Putamen (tissue), 1 donor: Measurements from ENCODE around the gene SNCAIP.

ENCODE experiments used
- DNase-seq: peaks from one replicate; pipeline ENCODE4 v3.0.0-alpha.2; 2016; ENCODE audit warnings: low spot score

The SNCAIP gene

DNA sequence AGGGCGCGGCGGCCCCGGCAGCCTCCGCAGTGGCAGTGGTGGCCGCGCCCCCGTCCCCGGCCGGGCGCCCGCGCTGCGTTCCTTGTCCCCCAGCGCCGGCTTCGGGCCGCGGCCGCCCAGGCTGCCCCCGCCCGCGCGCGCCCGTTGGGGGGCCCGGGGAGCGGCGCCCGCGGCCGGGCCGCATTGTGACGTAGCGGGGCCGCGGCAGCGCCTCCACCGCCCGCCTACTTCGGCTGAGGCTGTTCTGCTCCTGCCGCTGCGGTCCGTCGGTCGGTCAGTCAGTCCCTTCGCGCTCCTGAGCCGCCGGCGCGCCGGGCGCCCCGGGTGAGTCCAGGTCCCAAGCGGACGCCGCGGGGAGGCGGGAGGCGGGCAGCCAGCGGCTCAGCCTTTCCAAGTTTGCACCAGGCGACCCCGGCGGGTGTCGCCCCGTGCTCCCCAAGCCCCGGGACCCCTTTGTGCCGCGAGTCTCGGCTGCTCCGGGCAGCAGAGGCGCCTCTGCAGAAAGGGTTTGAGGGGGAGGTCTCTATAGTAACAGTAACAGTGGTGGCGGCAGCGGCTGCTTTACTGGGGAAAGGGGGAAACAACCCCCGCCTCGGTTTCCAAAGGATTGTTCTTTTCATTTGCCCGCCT, at the start of gene SNCAIP:
Gene SNCAIP (plus strand): TSS at position 277 of the 630 bp plus-strand sequence. CDS start 78,898 bp downstream, outside the sequence.
- peak; percentile 22 for DNase-seq

DNA sequence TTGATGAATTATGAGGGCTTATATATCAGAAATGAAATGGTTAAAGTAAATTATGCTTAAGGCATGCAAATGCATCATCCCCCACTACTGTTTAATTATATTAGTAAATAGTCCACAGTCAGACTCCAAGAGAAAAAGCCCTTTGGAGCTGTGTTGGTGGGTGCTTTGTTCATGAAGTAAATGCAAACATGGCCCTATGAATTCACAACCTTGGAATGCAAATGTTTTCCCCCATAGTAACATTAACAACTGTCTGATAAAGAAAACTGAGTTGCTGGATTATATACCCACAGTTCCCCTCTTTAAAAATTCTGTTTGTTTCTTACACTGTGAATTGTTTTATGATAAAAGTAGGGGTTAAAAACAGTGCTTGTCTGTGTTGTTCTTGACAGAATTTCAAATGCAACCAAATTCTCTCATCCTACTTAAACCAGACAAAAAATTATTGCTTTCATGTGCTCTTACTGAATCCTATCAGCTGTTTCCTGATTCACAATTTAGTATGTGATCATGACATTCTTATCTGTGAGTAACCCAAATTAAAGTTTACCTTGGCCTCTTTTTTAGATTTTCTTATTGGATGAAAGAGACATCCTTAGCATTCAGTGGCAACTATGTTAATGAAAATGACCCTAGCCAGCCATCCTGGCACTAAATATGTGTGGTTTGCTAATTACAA, 48.5 kb upstream of the SNCAIP start:
- no peak for DNase-seq

DNA sequence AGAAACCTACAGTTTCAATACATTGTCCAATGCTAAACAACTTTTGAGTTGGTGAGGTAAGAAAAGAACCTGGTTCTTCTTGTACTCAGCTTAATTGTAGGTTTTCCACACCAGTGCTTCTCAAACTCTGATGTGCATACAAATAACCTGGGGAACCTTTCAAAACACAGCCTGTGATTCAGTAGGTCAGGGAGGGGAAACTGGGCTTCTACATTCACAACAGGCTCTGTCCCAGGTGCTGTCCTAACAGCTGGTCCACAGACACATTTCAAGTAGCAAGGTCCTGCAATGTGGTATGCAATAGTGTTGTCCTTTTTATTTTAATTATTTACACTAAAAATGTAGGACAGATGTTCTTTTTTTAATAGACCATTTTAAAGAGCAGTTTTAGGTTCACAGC, 47.4 kb upstream of the SNCAIP start:
- peak; percentile 0 for DNase-seq

DNA sequence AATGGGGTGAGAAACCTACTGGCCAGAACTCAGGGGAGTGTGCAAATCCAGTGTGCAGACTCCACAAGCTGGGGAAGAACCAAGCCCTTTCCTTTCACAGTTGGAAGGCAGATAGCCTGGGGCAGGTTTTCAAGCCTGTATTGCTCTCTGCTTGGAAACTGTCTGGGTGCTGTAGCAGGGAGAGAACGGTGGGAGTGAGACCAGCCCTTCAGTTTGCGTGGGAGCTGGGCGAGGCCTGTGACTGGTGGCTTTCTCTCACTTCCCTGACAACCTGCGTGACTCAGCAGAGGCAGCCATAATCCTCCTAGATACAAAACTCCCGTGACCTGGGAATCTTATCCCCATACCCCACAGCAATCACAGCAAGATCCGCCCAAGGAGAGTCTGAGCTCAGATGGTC, 44.9 kb upstream of the SNCAIP start:
- DNase-seq, result no peak

DNA sequence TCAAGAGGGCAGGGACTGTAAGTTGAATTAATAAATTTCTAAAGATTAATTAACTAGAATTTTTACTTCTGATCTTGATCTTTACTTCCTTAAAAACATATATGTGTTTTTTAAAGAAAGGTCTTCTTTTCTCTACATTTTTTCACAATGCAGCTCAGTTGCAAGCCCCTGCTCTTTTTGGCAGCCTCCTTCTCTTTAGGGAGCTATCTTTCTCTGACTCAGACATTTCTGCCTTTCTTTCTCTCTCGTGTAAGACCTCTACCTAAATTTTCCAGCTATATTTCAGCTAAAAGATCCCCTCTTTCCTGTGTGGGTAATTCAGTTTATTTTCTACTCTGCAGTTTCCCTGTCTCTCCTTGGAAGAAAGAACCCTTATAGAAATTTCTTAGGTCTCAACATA, 38.3 kb upstream of the SNCAIP start:
- no peak for DNase-seq

DNA sequence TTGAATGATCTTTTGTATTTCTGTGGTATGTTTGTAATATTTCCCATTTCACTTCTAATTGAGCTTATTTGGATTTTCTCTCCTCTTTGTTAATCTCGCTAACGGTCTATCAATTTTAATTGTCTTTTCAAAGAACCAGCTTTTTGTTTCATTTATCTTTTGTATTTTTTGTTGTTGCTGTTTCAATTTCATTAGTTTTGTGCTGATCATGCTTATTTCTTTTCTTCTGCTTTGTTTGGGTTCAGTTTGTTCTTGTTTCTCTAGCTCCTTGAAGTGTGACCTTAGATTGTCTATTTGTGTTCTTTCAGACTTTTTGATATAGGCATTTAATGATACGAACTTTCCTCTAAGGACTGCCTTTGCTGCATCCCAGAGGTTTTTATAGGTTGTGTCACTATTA, 28.4 kb upstream of the SNCAIP start:
- DNase-seq, result no peak

DNA sequence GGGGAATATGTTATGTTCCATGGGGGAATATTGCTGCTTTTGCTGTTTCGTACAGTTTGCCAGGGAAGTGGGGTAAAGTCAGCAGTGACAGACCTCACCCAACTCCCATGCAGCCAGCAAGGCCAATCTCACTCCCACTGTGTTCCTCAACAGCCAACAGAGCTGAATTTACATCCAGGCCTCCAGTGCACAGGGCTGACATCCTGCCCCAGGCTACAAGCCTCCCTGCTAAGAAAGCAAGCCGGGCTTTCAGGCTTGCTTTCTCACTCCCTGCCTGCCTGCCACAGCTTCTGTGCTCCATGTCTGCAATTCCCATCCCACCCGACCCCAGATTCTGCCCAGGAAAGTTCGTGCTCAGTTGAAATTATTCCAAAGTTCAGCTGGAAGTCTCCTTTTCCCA, 25.5 kb upstream of the SNCAIP start:
- no peak for DNase-seq

DNA sequence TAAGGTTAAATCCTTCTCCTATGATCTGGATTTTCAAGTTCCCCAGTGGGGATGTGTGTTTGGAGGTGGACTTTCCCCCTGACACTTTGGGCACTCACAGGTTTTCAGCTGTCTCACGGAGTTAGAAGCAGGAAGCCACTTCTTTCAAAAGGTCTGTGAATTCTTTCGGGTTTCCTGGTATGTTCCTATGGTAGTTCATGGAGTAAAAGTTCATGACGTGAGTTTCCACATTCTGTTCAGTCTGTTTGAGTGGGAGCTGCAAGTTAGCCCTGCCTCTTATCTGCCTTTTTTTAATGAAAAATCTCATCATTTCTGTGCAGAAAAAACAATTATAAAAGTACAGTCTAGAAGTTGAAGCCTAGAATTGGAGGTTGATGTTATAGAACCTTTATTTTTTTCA, 24.9 kb upstream of the SNCAIP start:
- DNase-seq, result no peak

DNA sequence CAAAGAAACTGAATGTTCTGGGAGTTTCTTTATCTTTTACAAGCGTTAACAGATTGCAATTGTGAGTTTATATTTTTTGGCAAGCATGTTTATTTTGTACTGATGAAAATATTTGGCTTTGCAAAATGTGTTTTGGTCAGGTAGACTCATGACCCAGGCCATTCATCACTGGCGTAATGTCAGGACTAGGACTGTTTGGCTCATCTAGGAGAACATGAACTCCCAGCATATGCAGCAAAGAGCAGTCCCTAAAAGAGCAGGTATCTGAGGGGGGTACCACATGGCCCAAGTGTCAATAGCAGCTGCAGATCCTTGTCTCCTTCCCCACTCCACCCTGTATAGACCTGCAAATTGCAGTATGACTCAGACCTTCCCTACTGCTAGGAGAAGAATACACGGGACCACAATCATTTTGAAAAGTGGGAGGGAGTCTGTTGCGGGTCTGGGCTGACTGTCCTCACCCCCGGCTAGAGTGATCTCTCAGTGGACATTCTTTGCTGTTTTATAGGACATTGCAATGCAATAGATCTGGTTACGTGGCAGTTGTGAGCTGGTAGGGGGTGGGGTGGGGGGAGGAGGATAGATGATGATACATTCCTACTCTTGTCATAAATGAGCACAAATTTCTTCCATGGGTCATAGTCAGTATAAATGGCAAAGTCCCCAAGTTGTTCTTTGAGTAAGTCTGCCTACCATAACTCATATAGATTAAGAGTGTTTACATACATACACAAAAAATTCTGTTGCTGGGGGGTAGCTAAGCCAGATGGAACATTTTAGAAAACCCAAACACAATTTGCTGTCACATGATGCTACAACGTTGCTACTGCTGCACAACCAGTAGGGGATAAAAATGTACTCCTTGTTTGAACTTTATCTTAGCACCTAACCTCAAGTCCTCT, 20.8 kb upstream of the SNCAIP start:
- no peak for DNase-seq

DNA sequence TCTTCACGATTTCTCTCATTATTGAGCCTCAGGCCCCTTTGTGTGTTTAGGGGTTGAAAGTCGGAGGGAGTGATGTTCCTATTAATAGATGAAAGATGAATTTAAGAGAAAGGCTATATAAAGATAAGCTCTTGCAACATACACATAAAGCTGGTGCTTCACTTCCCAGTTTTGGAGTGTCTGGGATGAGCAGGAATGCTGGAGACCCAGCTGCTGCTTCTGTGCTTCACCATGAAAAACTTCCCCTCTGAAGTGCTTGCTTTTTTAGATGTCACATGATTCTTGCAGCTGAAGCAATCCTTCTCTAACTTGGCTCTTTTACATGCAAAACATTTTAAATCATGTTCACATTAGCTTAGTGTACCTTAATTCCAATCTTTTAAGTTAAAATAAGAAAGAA, 19.7 kb upstream of the SNCAIP start:
- no peak for DNase-seq

DNA sequence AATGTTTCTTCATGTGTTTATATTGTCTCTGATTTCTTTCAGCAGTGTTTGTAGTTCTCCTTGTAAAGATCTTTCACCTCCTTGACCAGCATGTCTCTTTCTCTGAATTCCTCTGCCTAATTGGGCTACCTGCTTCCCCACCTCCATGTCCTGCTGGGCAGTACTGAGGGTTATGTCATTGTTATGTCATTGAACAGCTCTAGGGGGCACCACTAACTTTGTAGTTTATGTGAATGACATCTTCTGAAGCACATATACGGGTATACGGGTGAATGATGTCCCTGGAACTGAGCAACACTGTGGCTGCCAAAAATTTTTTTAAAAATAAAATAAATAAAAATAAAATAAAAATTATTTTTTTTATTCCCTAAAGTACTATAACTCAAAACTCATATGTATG, 16.9 kb upstream of the SNCAIP start:
- DNase-seq, result no peak

DNA sequence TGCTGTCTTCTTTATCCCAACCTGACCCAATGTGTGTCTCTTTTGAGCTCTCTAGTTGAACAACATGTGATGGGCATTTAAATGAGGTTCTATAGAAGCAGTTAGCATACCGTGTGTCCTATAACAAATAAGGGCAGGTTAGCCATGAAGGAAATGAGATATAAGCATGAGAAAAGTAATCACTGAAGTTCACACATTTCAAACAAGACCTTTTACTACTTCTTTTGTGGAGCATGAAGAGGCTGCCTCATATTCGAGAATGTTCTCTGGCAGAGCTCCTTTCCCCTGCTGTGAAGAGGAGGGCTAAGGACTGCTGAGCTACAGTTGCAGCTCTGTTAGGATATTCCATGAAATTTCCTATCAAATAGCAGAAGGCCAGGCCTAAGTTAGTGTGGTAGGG, 15.2 kb upstream of the SNCAIP start:
- DNase-seq, result no peak

DNA sequence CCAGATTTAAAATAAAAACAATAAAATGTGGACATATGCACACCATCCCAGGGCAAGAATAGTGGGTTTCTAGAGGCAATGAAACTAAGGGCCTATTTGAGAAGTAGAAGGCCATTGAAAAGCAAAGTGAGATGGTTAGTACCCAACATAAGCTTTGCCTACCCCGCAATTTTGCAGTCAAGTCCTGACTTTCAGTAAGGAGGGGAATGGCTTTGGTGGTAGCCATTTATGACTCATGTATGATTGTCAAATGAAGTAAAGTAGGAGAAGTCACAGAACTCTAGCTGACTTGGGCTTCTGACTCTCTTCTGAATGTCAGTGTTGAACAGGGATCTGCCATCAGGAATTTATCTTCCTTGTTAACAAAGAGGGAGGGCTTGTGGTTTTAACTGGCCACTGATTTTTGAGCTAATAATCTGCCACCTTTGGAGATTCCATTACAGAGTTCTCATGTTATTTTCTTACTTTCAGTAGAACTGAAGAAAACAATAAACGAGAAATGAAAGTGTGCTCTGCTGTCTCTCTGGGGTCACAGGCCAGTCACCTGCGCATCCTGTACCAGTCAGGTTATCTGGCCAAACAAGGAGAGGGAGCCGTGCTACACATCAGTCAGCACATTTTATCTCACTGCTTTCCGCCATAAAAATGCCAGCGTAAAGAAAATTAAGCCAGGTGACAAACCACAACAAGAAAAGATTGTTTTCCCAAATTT, 14.3 kb upstream of the SNCAIP start:
- no peak for DNase-seq

DNA sequence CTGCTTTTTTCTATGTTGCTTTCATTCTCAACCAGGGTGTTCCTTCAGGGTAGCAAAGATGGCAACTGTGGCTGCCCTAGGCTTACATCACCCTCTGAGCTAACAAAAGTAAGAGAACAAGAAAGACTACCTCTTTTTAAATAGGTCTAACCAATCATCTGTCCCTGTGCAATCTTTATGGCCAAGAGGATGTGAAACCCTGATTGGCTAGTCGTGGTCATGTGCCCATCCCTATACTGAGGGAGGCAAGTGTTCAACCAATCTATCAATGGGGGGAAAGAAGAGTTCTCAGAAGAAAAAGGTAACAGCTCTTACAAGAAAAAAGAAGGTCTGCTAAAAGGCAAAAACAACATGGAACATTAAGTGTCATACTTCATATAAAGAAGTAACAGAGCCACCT, 11.7 kb upstream of the SNCAIP start:
- no peak for DNase-seq

DNA sequence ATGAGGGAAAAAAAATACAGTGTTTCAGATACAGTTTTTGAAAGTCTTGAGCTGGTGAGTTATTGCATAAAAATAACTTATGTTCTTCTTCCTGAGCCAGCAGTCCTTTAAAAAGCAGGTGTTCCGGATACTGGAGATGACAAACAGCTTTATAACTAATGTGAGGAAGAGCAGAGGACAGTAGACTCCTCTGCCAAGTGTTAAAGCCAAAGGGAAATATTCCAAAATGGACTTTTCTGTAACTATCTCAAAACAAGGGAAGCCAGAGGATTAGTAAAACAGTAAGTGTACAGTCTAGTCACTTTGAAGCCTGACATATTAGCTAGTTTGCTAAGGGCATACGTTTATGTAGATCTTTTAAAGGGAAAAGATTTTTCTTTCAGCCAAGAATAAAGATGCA, 11.0 kb upstream of the SNCAIP start:
- DNase-seq, result no peak

DNA sequence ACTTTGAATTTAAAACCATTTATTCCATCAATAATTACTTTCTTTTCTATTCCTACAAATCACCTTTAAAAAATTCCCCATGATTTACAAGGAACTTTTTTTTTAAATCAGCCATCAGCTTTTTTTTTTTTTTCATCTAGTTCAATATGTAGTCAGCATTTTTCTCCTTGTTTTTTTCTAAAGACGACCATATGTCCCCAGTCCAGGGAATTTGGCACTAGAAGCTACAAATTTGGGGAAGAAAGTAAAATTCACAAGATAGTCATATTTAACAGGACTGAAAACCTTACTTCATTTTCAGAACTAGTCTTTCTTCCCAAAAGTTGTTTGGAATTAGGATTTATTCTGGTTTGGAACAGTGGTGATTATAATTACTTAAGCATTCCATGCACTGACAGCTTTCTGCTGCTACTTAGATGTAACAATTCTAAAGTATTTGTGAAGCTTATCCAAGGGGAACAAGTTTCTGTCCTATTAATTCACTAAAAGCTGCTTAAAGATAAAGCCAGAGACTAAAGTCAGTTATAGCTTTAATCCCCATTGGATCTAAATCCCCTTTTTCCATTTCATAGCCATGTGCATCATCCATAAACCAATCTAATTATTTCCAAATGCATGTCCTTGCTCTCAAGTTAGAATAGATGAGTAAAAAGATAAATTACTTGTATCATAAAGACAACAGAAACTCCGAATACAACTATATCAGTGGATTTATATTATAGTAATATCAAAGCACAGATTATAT, 7.4 kb upstream of the SNCAIP start:
- no peak for DNase-seq

DNA sequence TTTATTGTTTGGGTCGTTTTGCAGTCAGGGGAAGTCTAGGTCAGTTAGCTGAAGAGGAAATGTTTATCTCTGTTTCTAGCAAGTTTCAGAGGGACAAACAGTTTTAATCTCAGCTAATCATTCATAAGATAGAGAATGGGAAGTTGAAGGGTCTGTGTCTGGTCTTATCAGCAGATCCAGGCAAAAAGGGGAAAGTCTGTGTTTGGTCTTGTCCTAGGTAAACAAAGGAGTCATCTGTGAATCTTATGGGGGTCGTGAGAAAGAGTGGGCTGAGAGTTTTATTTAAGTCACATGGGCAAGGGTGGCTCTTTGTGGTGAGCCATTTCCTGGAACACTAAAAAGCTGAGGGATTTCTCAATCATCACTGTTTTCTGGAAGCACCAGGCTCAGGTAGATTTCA, 5.6 kb upstream of the SNCAIP start:
- no peak for DNase-seq

DNA sequence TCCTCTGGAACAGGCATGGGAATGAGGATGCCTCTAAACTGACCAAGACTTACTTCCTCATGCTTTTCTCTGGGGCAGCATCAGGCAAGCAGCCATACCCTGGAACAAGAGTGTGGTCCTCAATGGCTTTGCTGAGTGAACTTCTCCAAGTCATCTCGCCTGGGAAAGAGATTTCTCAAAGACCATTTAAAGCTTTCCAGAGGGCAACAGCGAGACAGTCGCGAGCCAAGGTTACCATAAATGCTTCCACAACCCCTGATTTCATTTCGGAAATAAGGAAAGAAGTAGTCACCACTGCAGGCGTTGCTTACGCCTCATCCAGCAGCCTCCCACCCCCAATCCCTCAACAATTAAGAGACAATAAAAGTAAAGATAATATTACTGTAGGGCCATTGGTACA, 1.1 kb upstream of the SNCAIP start:
- DNase-seq, result peak; percentile 11

DNA sequence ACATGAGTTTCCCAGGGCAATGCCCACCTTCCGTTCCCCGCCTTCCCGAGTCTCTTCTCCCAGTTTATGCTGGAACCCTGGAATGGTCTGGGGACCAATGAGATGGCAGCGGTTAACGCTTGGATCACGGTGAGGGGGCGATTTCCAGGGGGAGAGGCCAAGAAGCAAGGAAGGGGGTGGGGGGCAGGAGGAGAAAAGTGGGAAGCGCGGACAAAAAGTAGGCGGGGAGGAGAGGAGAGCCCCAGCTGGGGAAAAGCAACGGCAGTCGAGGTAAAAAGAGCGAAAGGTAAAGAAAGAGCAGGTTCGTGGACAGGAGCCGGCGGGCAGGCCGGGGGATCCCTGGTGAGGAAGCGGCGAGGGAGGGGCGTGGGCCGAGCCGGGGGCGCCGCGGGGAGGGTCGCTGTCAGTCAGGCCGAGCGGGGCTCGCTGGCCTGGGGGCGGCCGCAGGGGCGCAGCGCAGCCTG, 508 bp upstream of the SNCAIP start:
- DNase-seq, result peak; percentile 11

DNA sequence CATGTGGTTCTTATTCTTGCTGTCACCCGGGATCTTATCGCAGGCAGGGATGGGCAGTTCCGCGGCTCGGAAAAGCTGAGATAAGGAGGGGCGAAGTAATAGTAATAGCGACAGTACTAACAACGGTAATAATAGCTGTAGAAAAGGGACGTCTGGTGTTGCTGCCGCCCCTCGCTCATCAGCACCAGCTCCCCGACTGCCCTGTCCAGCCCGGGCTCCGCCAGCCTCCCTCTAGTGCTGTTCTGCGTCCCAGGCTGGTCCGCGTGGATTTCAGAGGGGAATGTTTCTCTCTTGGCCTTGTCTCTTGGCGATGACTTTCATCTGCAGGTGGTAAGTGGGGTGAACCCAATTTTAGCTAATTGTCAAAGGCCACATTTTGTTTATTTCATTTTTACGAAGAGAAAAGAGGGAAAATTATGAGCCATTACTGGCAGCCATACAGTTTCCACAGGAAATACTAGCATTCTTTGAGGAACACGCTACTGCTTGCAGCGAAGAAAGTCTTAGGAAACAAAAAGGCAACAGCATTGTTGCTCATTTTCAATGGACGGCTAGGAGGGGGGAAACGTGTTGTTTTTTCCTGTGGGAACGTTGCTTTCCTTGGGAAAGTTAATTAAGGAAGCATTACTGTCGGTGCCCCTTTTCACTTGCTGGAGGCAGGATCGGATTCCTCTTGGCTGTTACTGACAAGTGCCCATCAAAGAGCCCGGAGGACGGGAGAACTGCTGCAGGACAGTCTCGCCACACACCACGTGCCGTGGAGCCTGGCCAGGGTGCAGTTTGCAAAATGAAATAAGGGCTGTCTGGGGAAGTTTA, 762 bp downstream of the SNCAIP start:
- peak; percentile 13 for DNase-seq

DNA sequence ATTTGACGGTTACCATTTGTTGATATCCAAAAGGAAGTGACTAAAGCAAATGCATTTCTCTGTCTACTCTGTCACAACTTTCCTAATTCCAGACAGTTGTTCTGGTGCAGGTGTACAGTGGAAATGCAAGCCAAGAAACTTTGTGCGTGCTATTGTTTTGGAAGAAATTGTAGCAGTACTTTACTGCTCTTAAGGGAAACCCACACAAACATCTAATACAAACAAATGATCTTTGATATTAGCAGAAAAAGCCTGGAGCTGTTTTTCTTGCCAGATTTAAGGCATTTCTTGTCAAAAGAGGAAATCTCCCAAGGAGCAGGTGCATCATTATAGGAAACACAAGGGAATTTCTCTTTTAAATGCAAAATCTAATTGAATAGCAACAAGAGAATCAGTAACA, 2.0 kb downstream of the SNCAIP start:
- DNase-seq, result no peak
